Measurements from ENCODE around the gene TXNRD2. TPM values are rescaled to one million over a fixed set of nuclear protein-coding genes. Genes with fewer than 3 reads are reported as not detected.

Gene TXNRD2
- total RNA-seq, 1 donor from 2014 or later = 15.0 TPM

GRCh38 chr22:19875531-19876313, 65.9 kb downstream of the TXNRD2 start:
- no peak for DNase-seq (ENCODE audit: low read depth)

- DNase-seq (ENCODE audit: low read depth) = no peak
Observed at GRCh38 chr22:19875061-19875530, 66.5 kb downstream of the TXNRD2 start.

- DNase-seq (ENCODE audit: low read depth) = no peak
Observed at GRCh38 chr22:19874307-19875060, 67.1 kb downstream of the TXNRD2 start.

- no peak for DNase-seq (ENCODE audit: low read depth)
Observed at GRCh38 chr22:19873960-19874306, 67.7 kb downstream of the TXNRD2 start.

- DNase-seq (ENCODE audit: low read depth) = no peak
Observed at GRCh38 chr22:19873138-19873959, 68.3 kb downstream of the TXNRD2 start.

- no peak for DNase-seq (ENCODE audit: low read depth)
Observed at GRCh38 chr22:19872779-19873137, 68.9 kb downstream of the TXNRD2 start.

- no peak for DNase-seq (ENCODE audit: low read depth)
Observed at GRCh38 chr22:19871845-19872778, 69.5 kb downstream of the TXNRD2 start.

GRCh38 chr22:19871023-19871844, 70.4 kb downstream of the TXNRD2 start:
- DNase-seq (ENCODE audit: low read depth) = no peak

GRCh38 chr22:19870153-19871022, 71.2 kb downstream of the TXNRD2 start:
- no peak for DNase-seq (ENCODE audit: low read depth)

GRCh38 chr22:19869497-19870152, 72.0 kb downstream of the TXNRD2 start:
- DNase-seq (ENCODE audit: low read depth) = no peak

GRCh38 chr22:19868773-19869471, 72.7 kb downstream of the TXNRD2 start:
- no peak for DNase-seq (ENCODE audit: low read depth)

- DNase-seq (ENCODE audit: low read depth) = no peak
Observed at GRCh38 chr22:19868333-19868732, 73.3 kb downstream of the TXNRD2 start.

GRCh38 chr22:19867617-19868016, 74.0 kb downstream of the TXNRD2 start:
- no peak for DNase-seq (ENCODE audit: low read depth)

GRCh38 chr22:19866665-19867009, 75.0 kb downstream of the TXNRD2 start:
- DNase-seq (ENCODE audit: low read depth) = no peak

- no peak for DNase-seq (ENCODE audit: low read depth)
Observed at GRCh38 chr22:19865141-19865829, 76.3 kb downstream of the TXNRD2 start.

- DNase-seq (ENCODE audit: low read depth) = no peak
Observed at GRCh38 chr22:19864538-19865106, 77.0 kb downstream of the TXNRD2 start.

- no peak for DNase-seq (ENCODE audit: low read depth)
Observed at GRCh38 chr22:19863571-19863970, 78.0 kb downstream of the TXNRD2 start.
